ENCODE measurements around the gene ATG13. TPM values are rescaled to one million over a fixed set of nuclear protein-coding genes. Genes with fewer than 3 reads are reported as not detected.

Gene ATG13
- total RNA-seq, 1 experiment from 2014 or later = 74.7 TPM

Other genes starting within 250 kb of the ATG13 start
- 157 and 177 TPM in 2 replicates for gene MDK, start 235.9 kb upstream of the ATG13 start, total RNA-seq (2014; rRNA removed; shearing (Covaris generic))
- not detected in 2 replicates for gene CHRM4, start 225.8 kb upstream of the ATG13 start, total RNA-seq (2014; rRNA removed; shearing (Covaris generic))
- 16.1 and 19.2 TPM in 2 replicates for gene AMBRA1, start 23.5 kb upstream of the ATG13 start, total RNA-seq (2014; rRNA removed; shearing (Covaris generic))
- gene HARBI1, start 326 bp upstream of the ATG13 start, total RNA-seq (2014; rRNA removed; shearing (Covaris generic)) = 2.3 and 5.1 TPM in 2 replicates
- gene ARHGAP1, start 83.1 kb downstream of the ATG13 start, total RNA-seq (2014; rRNA removed; shearing (Covaris generic)) = 12.6 and 15.4 TPM in 2 replicates
- 10.4 and 21.0 TPM in 2 replicates for gene ZNF408, start 83.5 kb downstream of the ATG13 start, total RNA-seq (2014; rRNA removed; shearing (Covaris generic))
- gene F2, start 101.7 kb downstream of the ATG13 start, total RNA-seq (2014; rRNA removed; shearing (Covaris generic)) = not detected in 2 replicates
- 86.5 and 96.6 TPM in 2 replicates for gene CKAP5, start 228.7 kb downstream of the ATG13 start, total RNA-seq (2014; rRNA removed; shearing (Covaris generic))